Mesothelial cell of epicardium (in vitro differentiated cells): ENCODE results near the gene ANKRD33B. TPM values are rescaled to one million over a fixed set of nuclear protein-coding genes. Genes with fewer than 3 reads are reported as not detected.
A peak's percentile ranks its signal among the peaks of the same experiment; 100 is the strongest.

Experiments
- DNase-seq, 2 experiments: peaks; one replicate each; pipeline ENCODE4 v3.0.0; 2021; ENCODE audit warnings: low spot score in 2 of 2; ENCODE audit not compliant: unreplicated experiment in 2 of 2
- H3K27ac Mint-ChIP-seq: 2 replicates; pipeline ENCODE4 v1.8.0; 2021; ENCODE audit warnings: mixed read lengths
- H3K27me3 Mint-ChIP-seq: 2 replicates; pipeline ENCODE4 v1.8.0; 2021; ENCODE audit warnings: low read depth, mixed read lengths
- H3K36me3 Mint-ChIP-seq: 2 replicates; pipeline ENCODE4 v1.8.0; 2021; ENCODE audit warnings: mixed read lengths
- H3K4me1 Mint-ChIP-seq: 2 replicates; pipeline ENCODE4 v1.8.0; 2021; ENCODE audit warnings: mixed read lengths
- H3K4me3 Mint-ChIP-seq: 2 replicates; pipeline ENCODE4 v1.8.0; 2021; ENCODE audit warnings: mild to moderate bottlenecking, moderate library complexity, mixed read lengths
- H3K9me3 Mint-ChIP-seq: 2 replicates; pipeline ENCODE4 v1.8.0; 2021; ENCODE audit warnings: mixed read lengths
- CTCF ChIP-seq: fragments of 200-600 bp; sonication (generic); IDR thresholded peaks from one replicate; pipeline ENCODE4 v1.5.0; 2021; ENCODE audit warnings: antibody characterized with exemption; ENCODE audit not compliant: unreplicated experiment
- total RNA-seq: library from RNA; stranded (reverse); gene quantifications from 3 replicates; pipeline ENCODE4 v1.2.1, GENCODE V29; 2021

ANKRD33B gene
- total RNA-seq, 1 donor from 2014 or later, result 3.8 TPM

- Mint-ChIP-seq H3K36me3 (no peaks in the 10 kb centered on the region), H3K27ac (no peak overlapping the region)
Measured at GRCh38 chr5:10695759-10696543, 132.1 kb downstream of the ANKRD33B start.

GRCh38 chr5:10699281-10699874 is 135.5 kb downstream of the ANKRD33B start:
- peaks cover 11% of the 10 kb centered on the region for H3K4me1 Mint-ChIP-seq
- no peaks in the 10 kb centered on the region for H3K27me3 Mint-ChIP-seq

More at GRCh38 chr5:10695759-10696543, 132.1 kb downstream of the ANKRD33B start:
- no peaks in the 10 kb centered on the region for H3K27me3 Mint-ChIP-seq
- no peak for TF ChIP-seq CTCF
- H3K9me3 Mint-ChIP-seq, result no peaks in the 10 kb centered on the region
- H3K4me3 Mint-ChIP-seq, result no peak overlapping the region
- peaks cover 38% of the 10 kb centered on the region for H3K4me1 Mint-ChIP-seq
- no peak for DNase-seq

GRCh38 chr5:10699987-10700386 is 136.1 kb downstream of the ANKRD33B start:
- Mint-ChIP-seq H3K4me1 (peaks cover 9% of the 10 kb centered on the region), H3K27me3 (no peaks in the 10 kb centered on the region), H3K27ac (no peak overlapping the region), H3K4me3 (no peak overlapping the region), H3K36me3 (no peaks in the 10 kb centered on the region), H3K9me3 (no peaks in the 10 kb centered on the region)
- no peak for DNase-seq
- no peak for TF ChIP-seq CTCF

More at GRCh38 chr5:10699281-10699874, 135.5 kb downstream of the ANKRD33B start:
- H3K36me3 Mint-ChIP-seq, result no peaks in the 10 kb centered on the region
- H3K27ac Mint-ChIP-seq, result no peak overlapping the region
- no peaks in the 10 kb centered on the region for H3K9me3 Mint-ChIP-seq
- TF ChIP-seq CTCF, result no peak
- no peak overlapping the region for H3K4me3 Mint-ChIP-seq
- no peak for DNase-seq

GRCh38 chr5:10700516-10700915 is 136.6 kb downstream of the ANKRD33B start:
- DNase-seq, result no peak
- no peak for TF ChIP-seq CTCF
- no peaks in the 10 kb centered on the region for H3K27me3 Mint-ChIP-seq
- H3K27ac Mint-ChIP-seq, result no peak overlapping the region
- no peaks in the 10 kb centered on the region for H3K36me3 Mint-ChIP-seq
- no peaks in the 10 kb centered on the region for H3K9me3 Mint-ChIP-seq
- H3K4me3 Mint-ChIP-seq, result no peak overlapping the region
- H3K4me1 Mint-ChIP-seq, result peaks cover 8% of the 10 kb centered on the region

GRCh38 chr5:10701567-10702039 is 137.7 kb downstream of the ANKRD33B start:
- Mint-ChIP-seq H3K9me3 (no peaks in the 10 kb centered on the region), H3K27me3 (no peaks in the 10 kb centered on the region), H3K36me3 (no peaks in the 10 kb centered on the region), H3K4me3 (no peak overlapping the region), H3K4me1 (peaks cover 10% of the 10 kb centered on the region), H3K27ac (no peak overlapping the region)
- no peak for DNase-seq
- peak; percentile 87 for TF ChIP-seq CTCF
